NCI-H460 (cell line): ENCODE data around the gene CNDP2. TPM values are rescaled to one million over a fixed set of nuclear protein-coding genes. Genes with fewer than 3 reads are reported as not detected.
A peak's percentile ranks its signal among the peaks of the same experiment; 100 is the strongest.

Experiments
- DNase-seq: peaks from one replicate; pipeline ENCODE4 v3.0.0-alpha.2; 2016; ENCODE audit warnings: low read depth; ENCODE audit errors: extremely low read depth
- total RNA-seq: library from RNA; depleted of rRNA; stranded (reverse); fragments of >200 nt; shearing (Covaris generic); gene quantifications from 2 replicates; pipeline ENCODE4 v1.2.3, GENCODE V29; 2014

Gene CNDP2
- total RNA-seq, 1 experiment from 2014 or later = 105 TPM

- DNase-seq = no peak
Measured at GRCh38 chr18:74532511-74533025, 36.4 kb downstream of the CNDP2 start.

GRCh38 chr18:74533666-74534065, 37.5 kb downstream of the CNDP2 start:
- no peak for DNase-seq

GRCh38 chr18:74534150-74534969, 38.2 kb downstream of the CNDP2 start, which contains the start of gene CNDP1:
CNDP1 (plus strand) TSS chr18:74534500; CDS start chr18:74534668, 168 bp downstream.
- no peak for DNase-seq

GRCh38 chr18:74534981-74535649, 39.0 kb downstream of the CNDP2 start:
- DNase-seq = no peak

GRCh38 chr18:74539289-74539688, 43.1 kb downstream of the CNDP2 start:
- DNase-seq = no peak

- no peak for DNase-seq
Measured at GRCh38 chr18:74540652-74541421, 44.7 kb downstream of the CNDP2 start.

GRCh38 chr18:74541703-74542555, 45.8 kb downstream of the CNDP2 start:
- no peak for DNase-seq

GRCh38 chr18:74544898-74545297, 48.7 kb downstream of the CNDP2 start:
- DNase-seq = no peak

GRCh38 chr18:74546007-74546406, 49.8 kb downstream of the CNDP2 start:
- no peak for DNase-seq

GRCh38 chr18:74546751-74547530, 50.8 kb downstream of the CNDP2 start:
- no peak for DNase-seq

GRCh38 chr18:74547860-74548259, 51.7 kb downstream of the CNDP2 start:
- DNase-seq = no peak

- DNase-seq = no peak
Measured at GRCh38 chr18:74549591-74550104, 53.5 kb downstream of the CNDP2 start.

GRCh38 chr18:74550886-74551285, 54.7 kb downstream of the CNDP2 start:
- no peak for DNase-seq

- no peak for DNase-seq
Measured at GRCh38 chr18:74551452-74551851, 55.3 kb downstream of the CNDP2 start.

- peak; percentile 70 for DNase-seq
Measured at GRCh38 chr18:74551936-74552555, 55.9 kb downstream of the CNDP2 start.

GRCh38 chr18:74556126-74556525, 60.0 kb downstream of the CNDP2 start:
- no peak for DNase-seq

- no peak for DNase-seq
Measured at GRCh38 chr18:74558096-74558495, 61.9 kb downstream of the CNDP2 start.

GRCh38 chr18:74562131-74562730, 66.1 kb downstream of the CNDP2 start:
- DNase-seq = no peak
